DMS 273 treated with DMSO at 0.1 percent for 48 hours (cell line): ENCODE measurements around the gene CA7.
A peak's percentile ranks its signal among the peaks of the same experiment; 100 is the strongest.

Experiments used
- DNase-seq: peaks from one replicate; lab custom pipeline; 2025; lab: John Stamatoyannopoulos, UW

Gene CA7

GRCh38 chr16:66844342-66845079, at the start of gene CA7:
Gene CA7 (plus strand): TSS chr16:66844414. CDS start chr16:66844488, 74 bp downstream.
- DNase-seq: no peak

- no peak for DNase-seq
These were observed 46.1 kb upstream of the CA7 start for GRCh38 chr16:66798161-66798560.

GRCh38 chr16:66800856-66801255, 43.4 kb upstream of the CA7 start:
- no peak for DNase-seq

GRCh38 chr16:66801320-66802105, 42.7 kb upstream of the CA7 start, which contains the start of gene TERB1:
Gene TERB1 (minus strand): TSS chr16:66801584. CDS start chr16:66796798, 4,786 bp downstream.
- no peak for DNase-seq

GRCh38 chr16:66802159-66802558, 42.1 kb upstream of the CA7 start:
- no peak for DNase-seq

- DNase-seq: no peak
These were observed 34.4 kb upstream of the CA7 start for GRCh38 chr16:66809765-66810164.

GRCh38 chr16:66810391-66810790, 33.8 kb upstream of the CA7 start:
- DNase-seq: no peak

GRCh38 chr16:66811043-66811442, 33.2 kb upstream of the CA7 start:
- DNase-seq: no peak

GRCh38 chr16:66814734-66815133, 29.5 kb upstream of the CA7 start:
- DNase-seq: no peak

GRCh38 chr16:66824006-66824405, 20.2 kb upstream of the CA7 start:
- no peak for DNase-seq

GRCh38 chr16:66830422-66831404, 13.5 kb upstream of the CA7 start, which contains the start of gene NAE1:
Gene NAE1 (minus strand): TSS chr16:66830976. CDS start chr16:66830899, 77 bp downstream.
- peak; percentile 62 for DNase-seq

GRCh38 chr16:66832190-66832589, 12.0 kb upstream of the CA7 start:
- no peak for DNase-seq

GRCh38 chr16:66832661-66833305, 11.4 kb upstream of the CA7 start:
- DNase-seq: no peak

- DNase-seq: no peak
These were observed 9.5 kb upstream of the CA7 start for GRCh38 chr16:66834746-66835145.

GRCh38 chr16:66840883-66841282, 3.3 kb upstream of the CA7 start:
- DNase-seq: no peak

- no peak for DNase-seq
These were observed 2.8 kb upstream of the CA7 start for GRCh38 chr16:66841366-66841765.

GRCh38 chr16:66842765-66843164, 1.4 kb upstream of the CA7 start:
- no peak for DNase-seq

- no peak for DNase-seq
These were observed 1.0 kb upstream of the CA7 start for GRCh38 chr16:66843191-66843590.

GRCh38 chr16:66844009-66844341, 239 bp upstream of the CA7 start:
- DNase-seq: no peak

- no peak for DNase-seq
These were observed 831 bp downstream of the CA7 start for GRCh38 chr16:66845080-66845410.

- DNase-seq: peak; percentile 40
These were observed 1.6 kb downstream of the CA7 start for GRCh38 chr16:66845791-66846221.

- DNase-seq: no peak
These were observed 2.1 kb downstream of the CA7 start for GRCh38 chr16:66846266-66846665.
